ENCODE measurements around the gene OTP. TPM values are rescaled to one million over a fixed set of nuclear protein-coding genes. Genes with fewer than 3 reads are reported as not detected.

OTP gene
- total RNA-seq, 1 experiment from 2014 or later, result 0.11 TPM

- intact Hi-C loops (cut with micrococcal nuclease; ENCODE audit: unreplicated experiment), result loop anchor here (5.0 kb wide), 1 partner anchor 87 kb away; no protein-coding TSS in a partner anchor
- H3K27me3 ChIP-seq (replicated peaks; ENCODE audit: control insufficient read depth, insufficient read depth, low read length), result no peaks in the 10 kb centered on the region
- BruUV-seq (replicated peaks), result no TSS peak
- TF ChIP-seq CTCF (IDR thresholded peaks at IDR 0.05; ENCODE audit: insufficient read depth in 1 of 2, low read depth in 1 of 2, low read length in 1 of 2, severe bottlenecking in 1 of 2, unreplicated experiment in 1 of 2), result no peak
- H3K9me3 ChIP-seq, result no peaks in the 10 kb centered on the region
- no peaks in the 10 kb centered on the region for H3K9me3 Mint-ChIP-seq (ENCODE audit: unreplicated experiment)
- no peaks in the 10 kb centered on the region for H3K36me3 ChIP-seq (ENCODE audit: control insufficient read depth, insufficient read depth, low read length)
- POLR2A ChIA-PET, result no interaction called here
- H3K4me1 ChIP-seq, result 0 out of 2 replicates have a peak, but pooled peaks cover under 1% of the 10 kb centered on the region
- H3K36me3 Mint-ChIP-seq (ENCODE audit: insufficient read depth, unreplicated experiment), result no peaks in the 10 kb centered on the region
- DNase-seq, result no peak
- no peak overlapping the region for H3K4me3 Mint-ChIP-seq (ENCODE audit: unreplicated experiment)
- no peak overlapping the region for H3K4me3 ChIP-seq (ENCODE audit: low read depth, low read length)
- no peak overlapping the region for H3K27ac Mint-ChIP-seq (ENCODE audit: unreplicated experiment)
- peaks cover 3% of the 10 kb centered on the region for H3K4me1 Mint-ChIP-seq (ENCODE audit: low read depth, unreplicated experiment)
- CTCF ChIA-PET, result no interaction called here
- peaks cover 35% of the 10 kb centered on the region for H3K27me3 Mint-ChIP-seq (ENCODE audit: insufficient read depth, unreplicated experiment)
These were observed 11.3 kb upstream of the OTP start for GRCh38 chr5:77649776-77650175.

GRCh38 chr5:77645995-77646639, 7.6 kb upstream of the OTP start:
- Histone ChIP-seq H3K4me3 (ENCODE audit: low read depth, low read length) (peak overlapping the region; percentile 34; the same call in 1 of the 2 replicates), H3K4me1 (peaks cover 7% of the 10 kb centered on the region; the same call in 1 of the 2 replicates), H3K27me3 (replicated peaks; ENCODE audit: control insufficient read depth, insufficient read depth, low read length) (no peaks in the 10 kb centered on the region; the same call in 1 of the 2 replicates), H3K36me3 (ENCODE audit: control insufficient read depth, insufficient read depth, low read length) (no peaks in the 10 kb centered on the region), H3K9me3 (no peaks in the 10 kb centered on the region)
- Mint-ChIP-seq H3K36me3 (ENCODE audit: insufficient read depth, unreplicated experiment) (no peaks in the 10 kb centered on the region), H3K9me3 (ENCODE audit: unreplicated experiment) (no peaks in the 10 kb centered on the region), H3K4me3 (ENCODE audit: unreplicated experiment) (peak overlapping the region; percentile 64), H3K27me3 (ENCODE audit: insufficient read depth, unreplicated experiment) (peaks cover 42% of the 10 kb centered on the region), H3K27ac (ENCODE audit: unreplicated experiment) (no peak overlapping the region), H3K4me1 (ENCODE audit: low read depth, unreplicated experiment) (peaks cover 8% of the 10 kb centered on the region)
- ChIA-PET POLR2A (no interaction called here), CTCF (interaction anchor here (0.6 to 1.7 kb wide), 3 partner anchors 16 to 331 kb away, joined by 3 to 8 read pairs (median 5); no protein-coding TSS in a partner anchor)
- intact Hi-C loops (cut with micrococcal nuclease; ENCODE audit: unreplicated experiment), result loop anchor here (5.0 kb wide), 1 partner anchor 84 kb away; no protein-coding TSS in a partner anchor
- no peak for DNase-seq
- no TSS peak for BruUV-seq (replicated peaks)
- TF ChIP-seq CTCF (IDR thresholded peaks at IDR 0.05; ENCODE audit: insufficient read depth in 1 of 2, low read depth in 1 of 2, low read length in 1 of 2, severe bottlenecking in 1 of 2, unreplicated experiment in 1 of 2), result no peak

- TF ChIP-seq CTCF (IDR thresholded peaks at IDR 0.05; ENCODE audit: insufficient read depth in 1 of 2, low read depth in 1 of 2, low read length in 1 of 2, severe bottlenecking in 1 of 2, unreplicated experiment in 1 of 2), result peak; percentile 34 to 53
- H3K4me3 ChIP-seq (ENCODE audit: low read depth, low read length), result peak overlapping the region; percentile 43
- Mint-ChIP-seq H3K9me3 (ENCODE audit: unreplicated experiment) (no peaks in the 10 kb centered on the region), H3K36me3 (ENCODE audit: insufficient read depth, unreplicated experiment) (no peaks in the 10 kb centered on the region), H3K4me1 (ENCODE audit: low read depth, unreplicated experiment) (peaks cover 13% of the 10 kb centered on the region), H3K4me3 (ENCODE audit: unreplicated experiment) (peak overlapping the region; percentile 64), H3K27ac (ENCODE audit: unreplicated experiment) (no peak overlapping the region), H3K27me3 (ENCODE audit: insufficient read depth, unreplicated experiment) (peaks cover 46% of the 10 kb centered on the region)
- H3K27me3 ChIP-seq (replicated peaks; ENCODE audit: control insufficient read depth, insufficient read depth, low read length), result no peaks in the 10 kb centered on the region; the same call in 1 of the 2 replicates
- ChIA-PET POLR2A (no interaction called here), CTCF (interaction anchor here (0.6 to 1.7 kb wide), 5 partner anchors 15 to 362 kb away, joined by 3 to 8 read pairs (median 5); no protein-coding TSS in a partner anchor)
- no peaks in the 10 kb centered on the region for H3K36me3 ChIP-seq (ENCODE audit: control insufficient read depth, insufficient read depth, low read length)
- BruUV-seq (replicated peaks), result no TSS peak
- intact Hi-C loops (cut with micrococcal nuclease; ENCODE audit: unreplicated experiment), result loop anchor here (5.0 kb wide), 1 partner anchor 83 kb away; no protein-coding TSS in a partner anchor
- H3K4me1 ChIP-seq, result peaks cover 10% of the 10 kb centered on the region; the same call in 1 of the 2 replicates
- peak in 1 of 2 experiments; percentile 87 for DNase-seq
- H3K9me3 ChIP-seq, result no peaks in the 10 kb centered on the region
These were observed 6.9 kb upstream of the OTP start for GRCh38 chr5:77645158-77645994.
